Measurements from ENCODE around the gene MADD.

Gene MADD

GRCh38 chr11:47373876-47374719 is 104.2 kb downstream of the MADD start:
- no CpG with 5 or more reads among the region's 19 CpGs for WGBS (ENCODE audit: insufficient coverage, insufficient read length)
- Histone ChIP-seq H3K27me3 (ENCODE audit: control insufficient read depth, insufficient read depth, low read length) (no peaks in the 10 kb centered on the region), H3K4me3 (ENCODE audit: low read length) (no peak overlapping the region), H3K4me1 (ENCODE audit: control insufficient read depth, insufficient read depth, low read length) (0 out of 2 replicates have a peak, but pooled peaks cover 2% of the 10 kb centered on the region), H3K36me3 (ENCODE audit: control insufficient read depth, insufficient read depth, low read length) (no peaks in the 10 kb centered on the region), H3K27ac (ENCODE audit: low read length) (no peak overlapping the region), H3K9me3 (ENCODE audit: control insufficient read depth, insufficient read depth, low read length) (no peaks in the 10 kb centered on the region)
- peak; percentile 50 for DNase-seq (ENCODE audit: low read depth, low spot score)

- Histone ChIP-seq H3K27ac (ENCODE audit: low read length) (no peak overlapping the region), H3K27me3 (ENCODE audit: control insufficient read depth, insufficient read depth, low read length) (no peaks in the 10 kb centered on the region), H3K9me3 (ENCODE audit: control insufficient read depth, insufficient read depth, low read length) (no peaks in the 10 kb centered on the region), H3K36me3 (ENCODE audit: control insufficient read depth, insufficient read depth, low read length) (no peaks in the 10 kb centered on the region), H3K4me3 (ENCODE audit: low read length) (no peak overlapping the region), H3K4me1 (ENCODE audit: control insufficient read depth, insufficient read depth, low read length) (0 out of 2 replicates have a peak, but pooled peaks cover 2% of the 10 kb centered on the region)
- WGBS (ENCODE audit: insufficient coverage, insufficient read length), result no CpG with 5 or more reads among the region's 5 CpGs
- DNase-seq (ENCODE audit: low read depth, low spot score), result no peak
Observed at GRCh38 chr11:47374720-47375019, 104.7 kb downstream of the MADD start.

- H3K9me3 ChIP-seq (ENCODE audit: control insufficient read depth, insufficient read depth, low read length), result no peaks in the 10 kb centered on the region
- no peak for DNase-seq (ENCODE audit: low read depth, low spot score)
- H3K27me3 ChIP-seq (ENCODE audit: control insufficient read depth, insufficient read depth, low read length), result no peaks in the 10 kb centered on the region
- H3K4me3 ChIP-seq (ENCODE audit: low read length), result no peak overlapping the region
- 0 out of 2 replicates have a peak, but pooled peaks cover 2% of the 10 kb centered on the region for H3K4me1 ChIP-seq (ENCODE audit: control insufficient read depth, insufficient read depth, low read length)
- no peaks in the 10 kb centered on the region for H3K36me3 ChIP-seq (ENCODE audit: control insufficient read depth, insufficient read depth, low read length)
- no peak overlapping the region for H3K27ac ChIP-seq (ENCODE audit: low read length)
- no CpG with 5 or more reads among the region's 8 CpGs for WGBS (ENCODE audit: insufficient coverage, insufficient read length)
Observed at GRCh38 chr11:47375020-47375419, 105.1 kb downstream of the MADD start.

- H3K9me3 ChIP-seq (ENCODE audit: control insufficient read depth, insufficient read depth, low read length), result no peaks in the 10 kb centered on the region
- no peak for DNase-seq (ENCODE audit: low read depth, low spot score)
- WGBS (ENCODE audit: insufficient coverage, insufficient read length), result no CpG with 5 or more reads among the region's 13 CpGs
- H3K27ac ChIP-seq (ENCODE audit: low read length), result no peak overlapping the region
- no peaks in the 10 kb centered on the region for H3K36me3 ChIP-seq (ENCODE audit: control insufficient read depth, insufficient read depth, low read length)
- 0 out of 2 replicates have a peak, but pooled peaks cover 2% of the 10 kb centered on the region for H3K4me1 ChIP-seq (ENCODE audit: control insufficient read depth, insufficient read depth, low read length)
- H3K27me3 ChIP-seq (ENCODE audit: control insufficient read depth, insufficient read depth, low read length), result no peaks in the 10 kb centered on the region
- H3K4me3 ChIP-seq (ENCODE audit: low read length), result no peak overlapping the region
Observed at GRCh38 chr11:47375546-47376085, 105.7 kb downstream of the MADD start.

- H3K4me3 ChIP-seq (ENCODE audit: low read length), result no peak overlapping the region
- no peak for DNase-seq (ENCODE audit: low read depth, low spot score)
- H3K36me3 ChIP-seq (ENCODE audit: control insufficient read depth, insufficient read depth, low read length), result no peaks in the 10 kb centered on the region
- no CpG with 5 or more reads among the region's 8 CpGs for WGBS (ENCODE audit: insufficient coverage, insufficient read length)
- no peaks in the 10 kb centered on the region for H3K9me3 ChIP-seq (ENCODE audit: control insufficient read depth, insufficient read depth, low read length)
- H3K27me3 ChIP-seq (ENCODE audit: control insufficient read depth, insufficient read depth, low read length), result no peaks in the 10 kb centered on the region
- no peak overlapping the region for H3K27ac ChIP-seq (ENCODE audit: low read length)
- H3K4me1 ChIP-seq (ENCODE audit: control insufficient read depth, insufficient read depth, low read length), result 0 out of 2 replicates have a peak, but pooled peaks cover 2% of the 10 kb centered on the region
Observed at GRCh38 chr11:47376107-47376524, 106.2 kb downstream of the MADD start.

GRCh38 chr11:47376525-47377371 is 106.8 kb downstream of the MADD start:
- no peaks in the 10 kb centered on the region for H3K36me3 ChIP-seq (ENCODE audit: control insufficient read depth, insufficient read depth, low read length)
- no peaks in the 10 kb centered on the region for H3K27me3 ChIP-seq (ENCODE audit: control insufficient read depth, insufficient read depth, low read length)
- no peaks in the 10 kb centered on the region for H3K9me3 ChIP-seq (ENCODE audit: control insufficient read depth, insufficient read depth, low read length)
- no peak for DNase-seq (ENCODE audit: low read depth, low spot score)
- no CpG with 5 or more reads among the region's 14 CpGs for WGBS (ENCODE audit: insufficient coverage, insufficient read length)
- H3K4me1 ChIP-seq (ENCODE audit: control insufficient read depth, insufficient read depth, low read length), result 0 out of 2 replicates have a peak, but pooled peaks cover 2% of the 10 kb centered on the region
- H3K27ac ChIP-seq (ENCODE audit: low read length), result no peak overlapping the region
- no peak overlapping the region for H3K4me3 ChIP-seq (ENCODE audit: low read length)

GRCh38 chr11:47377571-47378009 is 107.7 kb downstream of the MADD start:
- no CpG with 5 or more reads among the region's 5 CpGs for WGBS (ENCODE audit: insufficient coverage, insufficient read length)
- 0 out of 2 replicates have a peak, but pooled peaks cover 2% of the 10 kb centered on the region for H3K4me1 ChIP-seq (ENCODE audit: control insufficient read depth, insufficient read depth, low read length)
- no peak overlapping the region for H3K4me3 ChIP-seq (ENCODE audit: low read length)
- H3K27me3 ChIP-seq (ENCODE audit: control insufficient read depth, insufficient read depth, low read length), result no peaks in the 10 kb centered on the region
- H3K9me3 ChIP-seq (ENCODE audit: control insufficient read depth, insufficient read depth, low read length), result no peaks in the 10 kb centered on the region
- H3K27ac ChIP-seq (ENCODE audit: low read length), result no peak overlapping the region
- no peak for DNase-seq (ENCODE audit: low read depth, low spot score)
- no peaks in the 10 kb centered on the region for H3K36me3 ChIP-seq (ENCODE audit: control insufficient read depth, insufficient read depth, low read length)

GRCh38 chr11:47378010-47378835 is 108.3 kb downstream of the MADD start, which contains the start of gene SPI1:
Gene SPI1, minus strand, starts transcription at chr11:47378547. Its CDS starts 194 bp downstream, at chr11:47378353.
- no peaks in the 10 kb centered on the region for H3K27me3 ChIP-seq (ENCODE audit: control insufficient read depth, insufficient read depth, low read length)
- no peaks in the 10 kb centered on the region for H3K36me3 ChIP-seq (ENCODE audit: control insufficient read depth, insufficient read depth, low read length)
- 0 out of 2 replicates have a peak, but pooled peaks cover 2% of the 10 kb centered on the region for H3K4me1 ChIP-seq (ENCODE audit: control insufficient read depth, insufficient read depth, low read length)
- WGBS (ENCODE audit: insufficient coverage, insufficient read length), result no CpG with 5 or more reads among the region's 31 CpGs
- no peak for DNase-seq (ENCODE audit: low read depth, low spot score)
- H3K9me3 ChIP-seq (ENCODE audit: control insufficient read depth, insufficient read depth, low read length), result no peaks in the 10 kb centered on the region
- H3K4me3 ChIP-seq (ENCODE audit: low read length), result no peak within 1 kb of the TSS
- H3K27ac ChIP-seq (ENCODE audit: low read length), result no peak within 1 kb of the TSS

GRCh38 chr11:47378836-47379170 is 108.9 kb downstream of the MADD start:
- Histone ChIP-seq H3K4me1 (ENCODE audit: control insufficient read depth, insufficient read depth, low read length) (0 out of 2 replicates have a peak, but pooled peaks cover 2% of the 10 kb centered on the region), H3K4me3 (ENCODE audit: low read length) (no peak overlapping the region), H3K27ac (ENCODE audit: low read length) (no peak overlapping the region), H3K36me3 (ENCODE audit: control insufficient read depth, insufficient read depth, low read length) (no peaks in the 10 kb centered on the region), H3K9me3 (ENCODE audit: control insufficient read depth, insufficient read depth, low read length) (no peaks in the 10 kb centered on the region), H3K27me3 (ENCODE audit: control insufficient read depth, insufficient read depth, low read length) (no peaks in the 10 kb centered on the region)
- DNase-seq (ENCODE audit: low read depth, low spot score), result no peak

- no peaks in the 10 kb centered on the region for H3K9me3 ChIP-seq (ENCODE audit: control insufficient read depth, insufficient read depth, low read length)
- DNase-seq (ENCODE audit: low read depth, low spot score), result no peak
Observed at GRCh38 chr11:47379317-47379716, 109.4 kb downstream of the MADD start.

More at GRCh38 chr11:47379317-47379716, 109.4 kb downstream of the MADD start:
- no CpG with 5 or more reads among the region's 2 CpGs for WGBS (ENCODE audit: insufficient coverage, insufficient read length)
- H3K4me1 ChIP-seq (ENCODE audit: control insufficient read depth, insufficient read depth, low read length), result 0 out of 2 replicates have a peak, but pooled peaks cover 2% of the 10 kb centered on the region
- H3K36me3 ChIP-seq (ENCODE audit: control insufficient read depth, insufficient read depth, low read length), result no peaks in the 10 kb centered on the region
- no peak overlapping the region for H3K27ac ChIP-seq (ENCODE audit: low read length)
- no peak overlapping the region for H3K4me3 ChIP-seq (ENCODE audit: low read length)
- H3K27me3 ChIP-seq (ENCODE audit: control insufficient read depth, insufficient read depth, low read length), result no peaks in the 10 kb centered on the region

Measured in iPS DF 6.9 (cell line).